ENCODE results near the gene SDCCAG8.

DNA sequence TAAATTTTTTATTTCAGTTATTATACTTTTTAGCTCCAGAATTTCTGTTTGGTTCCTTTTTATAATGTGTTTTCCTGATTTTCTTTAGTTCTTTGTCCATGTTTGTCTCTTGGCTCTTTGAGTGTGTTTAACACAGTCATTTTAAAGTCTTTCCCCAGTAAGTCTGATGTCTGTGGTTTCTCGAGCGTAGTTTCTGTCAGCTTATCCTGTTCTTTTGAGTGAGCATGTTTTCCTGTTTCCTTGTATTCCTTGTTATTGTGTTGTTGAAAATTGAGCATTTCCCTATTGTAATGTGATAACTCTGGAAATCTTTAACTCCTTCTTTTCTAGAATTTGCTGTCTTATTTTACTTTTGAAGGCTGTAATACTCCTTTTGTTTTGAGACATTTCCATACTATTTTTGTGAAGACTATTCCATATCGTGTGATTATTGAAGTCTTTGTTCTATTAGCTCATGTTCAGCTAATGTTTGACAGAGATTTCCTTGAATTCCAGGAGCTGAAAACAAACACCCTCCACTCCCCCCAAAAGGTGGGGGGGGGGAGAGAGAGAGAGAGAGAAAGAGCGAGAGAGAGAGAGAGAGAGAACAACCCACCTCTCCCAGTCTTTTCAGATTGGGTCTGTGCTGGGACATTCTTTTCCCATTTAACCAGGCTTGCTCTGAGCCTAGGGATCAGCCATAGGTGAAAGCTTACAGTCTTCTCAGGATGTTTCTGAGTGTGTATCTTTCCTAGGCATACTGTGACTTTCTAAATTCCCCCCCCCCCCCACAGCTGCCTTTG, 38.3 kb downstream of the SDCCAG8 start:
- no peak for TF ChIP-seq POLR2A (IDR thresholded peaks at IDR 0.05; ENCODE audit: low read length)
- TF ChIP-seq GATA1 (IDR thresholded peaks at IDR 0.05; ENCODE audit: low read depth, low read length) = no peak

Measured in erythroblast (primary cell).